ENCODE data around the gene NR5A2.

DNA sequence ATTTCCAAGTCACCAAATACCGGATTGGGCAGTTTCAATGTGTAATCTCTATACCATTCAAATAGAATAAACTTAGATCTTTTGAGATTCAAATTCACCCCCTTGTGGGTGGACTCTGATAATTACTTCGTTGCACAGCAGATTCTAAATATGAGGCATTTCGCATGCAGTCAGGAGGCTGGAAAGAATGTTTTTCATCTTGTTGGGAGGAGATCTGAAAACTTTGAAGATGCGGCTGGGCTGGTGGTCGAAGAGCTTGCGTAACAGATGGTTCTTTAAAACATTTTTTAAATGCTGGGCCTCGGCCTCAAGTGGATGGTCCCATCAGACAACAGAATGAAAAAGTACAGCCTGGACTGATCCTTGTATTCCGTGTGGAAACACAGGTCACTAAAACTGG, 10.4 kb downstream of the NR5A2 start:
- TF ChIP-seq, protein P1, sequence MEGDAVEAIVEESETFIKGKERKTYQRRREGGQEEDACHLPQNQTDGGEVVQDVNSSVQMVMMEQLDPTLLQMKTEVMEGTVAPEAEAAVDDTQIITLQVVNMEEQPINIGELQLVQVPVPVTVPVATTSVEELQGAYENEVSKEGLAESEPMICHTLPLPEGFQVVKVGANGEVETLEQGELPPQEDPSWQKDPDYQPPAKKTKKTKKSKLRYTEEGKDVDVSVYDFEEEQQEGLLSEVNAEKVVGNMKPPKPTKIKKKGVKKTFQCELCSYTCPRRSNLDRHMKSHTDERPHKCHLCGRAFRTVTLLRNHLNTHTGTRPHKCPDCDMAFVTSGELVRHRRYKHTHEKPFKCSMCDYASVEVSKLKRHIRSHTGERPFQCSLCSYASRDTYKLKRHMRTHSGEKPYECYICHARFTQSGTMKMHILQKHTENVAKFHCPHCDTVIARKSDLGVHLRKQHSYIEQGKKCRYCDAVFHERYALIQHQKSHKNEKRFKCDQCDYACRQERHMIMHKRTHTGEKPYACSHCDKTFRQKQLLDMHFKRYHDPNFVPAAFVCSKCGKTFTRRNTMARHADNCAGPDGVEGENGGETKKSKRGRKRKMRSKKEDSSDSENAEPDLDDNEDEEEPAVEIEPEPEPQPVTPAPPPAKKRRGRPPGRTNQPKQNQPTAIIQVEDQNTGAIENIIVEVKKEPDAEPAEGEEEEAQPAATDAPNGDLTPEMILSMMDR (IDR thresholded peaks at IDR 0.05; ENCODE audit: low read length): no peak
- no peak for TF ChIP-seq EZH2 (IDR thresholded peaks at IDR 0.05; ENCODE audit: borderline replicate concordance, low read length)

Measured in OCI-LY1 (cell line).